ENCODE data around the gene EEF1AKMT1.

The EEF1AKMT1 gene

DNA sequence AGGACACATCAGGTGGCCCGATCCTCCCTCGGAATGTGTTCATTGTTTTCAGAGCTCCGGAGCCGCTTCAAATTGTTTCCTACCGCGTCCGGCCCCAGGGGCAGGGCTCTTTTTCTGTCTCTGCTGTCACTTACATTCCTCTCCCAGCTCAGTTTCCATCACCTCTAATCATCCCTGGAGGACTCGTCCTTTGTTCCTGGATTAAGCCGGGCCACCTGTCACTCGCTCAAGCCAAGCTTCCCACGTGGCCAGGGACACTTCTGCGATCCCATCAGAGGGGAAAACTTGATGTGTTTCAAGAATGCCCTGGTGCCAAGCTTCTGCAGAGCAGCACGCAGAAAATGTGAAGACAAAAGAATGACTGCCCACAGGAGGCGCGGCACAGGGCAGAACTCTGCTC, 56.8 kb downstream of the EEF1AKMT1 start:
- in situ Hi-C loops (cut with HindIII; ENCODE audit: low pct_ligation_motif_present, low sequenced_read_pairs), result no loop called here
- TF ChIP-seq, protein P1, sequence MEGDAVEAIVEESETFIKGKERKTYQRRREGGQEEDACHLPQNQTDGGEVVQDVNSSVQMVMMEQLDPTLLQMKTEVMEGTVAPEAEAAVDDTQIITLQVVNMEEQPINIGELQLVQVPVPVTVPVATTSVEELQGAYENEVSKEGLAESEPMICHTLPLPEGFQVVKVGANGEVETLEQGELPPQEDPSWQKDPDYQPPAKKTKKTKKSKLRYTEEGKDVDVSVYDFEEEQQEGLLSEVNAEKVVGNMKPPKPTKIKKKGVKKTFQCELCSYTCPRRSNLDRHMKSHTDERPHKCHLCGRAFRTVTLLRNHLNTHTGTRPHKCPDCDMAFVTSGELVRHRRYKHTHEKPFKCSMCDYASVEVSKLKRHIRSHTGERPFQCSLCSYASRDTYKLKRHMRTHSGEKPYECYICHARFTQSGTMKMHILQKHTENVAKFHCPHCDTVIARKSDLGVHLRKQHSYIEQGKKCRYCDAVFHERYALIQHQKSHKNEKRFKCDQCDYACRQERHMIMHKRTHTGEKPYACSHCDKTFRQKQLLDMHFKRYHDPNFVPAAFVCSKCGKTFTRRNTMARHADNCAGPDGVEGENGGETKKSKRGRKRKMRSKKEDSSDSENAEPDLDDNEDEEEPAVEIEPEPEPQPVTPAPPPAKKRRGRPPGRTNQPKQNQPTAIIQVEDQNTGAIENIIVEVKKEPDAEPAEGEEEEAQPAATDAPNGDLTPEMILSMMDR (IDR thresholded peaks at IDR 0.05; ENCODE audit: low read depth, low read length, missing control alignments), result no peak
- Histone ChIP-seq H3K4me3 (ENCODE audit: low read depth, low read length) (no peak overlapping the region), H3K36me3 (replicated peaks) (no peaks in the 10 kb centered on the region), H3K27ac (no peak overlapping the region), H3K27me3 (replicated peaks) (no peaks in the 10 kb centered on the region)
- no peak for DNase-seq

DNA sequence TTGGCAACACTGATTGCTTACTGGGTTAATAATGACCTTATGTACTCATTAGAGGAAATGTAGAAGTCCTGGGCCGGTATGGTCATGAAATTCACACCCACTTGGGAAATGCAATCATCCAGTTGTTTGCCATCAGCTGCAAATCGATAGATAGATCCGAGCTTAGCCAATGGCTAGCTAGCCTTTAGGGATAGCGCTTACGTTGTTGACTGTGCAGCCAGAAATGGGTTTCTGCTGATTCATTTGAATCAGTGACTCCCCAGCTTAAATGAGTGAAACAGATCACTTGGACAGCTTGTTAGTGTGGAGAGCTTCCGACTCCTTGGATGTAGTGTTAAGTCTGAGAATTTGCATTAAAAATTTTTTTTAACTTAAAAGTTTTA, 58.4 kb downstream of the EEF1AKMT1 start:
- Histone ChIP-seq H3K27ac (no peak overlapping the region), H3K4me3 (ENCODE audit: low read depth, low read length) (no peak overlapping the region), H3K27me3 (replicated peaks) (no peaks in the 10 kb centered on the region), H3K36me3 (replicated peaks) (no peaks in the 10 kb centered on the region)
- no peak for DNase-seq
- TF ChIP-seq, protein P1 (IDR thresholded peaks at IDR 0.05; ENCODE audit: low read depth, low read length, missing control alignments), result no peak
- in situ Hi-C loops (cut with HindIII; ENCODE audit: low pct_ligation_motif_present, low sequenced_read_pairs), result no loop called here

DNA sequence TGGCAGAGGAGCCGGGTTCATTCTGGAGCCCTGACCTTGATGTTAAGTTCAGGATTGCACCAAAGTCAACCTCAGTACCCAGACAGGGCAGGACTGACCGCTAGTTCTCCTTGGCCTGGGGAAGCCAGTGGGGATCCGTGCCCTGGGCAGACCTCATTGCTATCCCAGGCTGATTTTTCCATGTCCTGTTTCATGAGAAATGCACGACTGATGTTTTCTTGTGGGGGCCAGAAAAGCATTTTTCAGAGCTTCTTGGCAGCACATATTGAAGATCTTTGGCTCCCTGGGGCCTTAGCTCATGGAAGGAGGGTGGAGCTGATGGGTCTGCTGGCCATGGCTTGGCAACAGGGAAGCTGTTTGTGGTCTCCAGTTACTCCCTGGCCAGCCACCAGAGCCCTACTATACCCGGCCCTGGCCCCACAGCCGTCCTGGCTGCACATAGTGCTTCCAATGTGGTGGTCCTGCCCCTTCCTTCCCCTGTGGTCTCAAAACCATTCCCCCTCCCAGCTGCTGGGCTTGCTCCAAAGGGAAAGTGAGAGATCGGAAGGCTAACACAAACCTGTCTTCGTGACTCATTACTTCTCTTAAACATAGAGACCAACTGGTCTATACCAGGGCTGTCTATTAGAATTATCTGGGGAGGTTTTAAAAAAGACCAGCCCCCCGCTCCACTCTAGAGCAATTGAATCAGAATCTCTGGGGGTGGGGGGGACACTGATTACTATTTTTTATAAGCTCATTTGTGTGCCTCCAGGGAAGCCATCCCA, 59.0 kb downstream of the EEF1AKMT1 start:
- Histone ChIP-seq H3K36me3 (replicated peaks) (no peaks in the 10 kb centered on the region), H3K4me3 (ENCODE audit: low read depth, low read length) (no peak overlapping the region), H3K27me3 (replicated peaks) (no peaks in the 10 kb centered on the region), H3K27ac (peak overlapping the region; percentile 6)
- peak; percentile 29 for DNase-seq
- TF ChIP-seq, protein P1 (IDR thresholded peaks at IDR 0.05; ENCODE audit: low read depth, low read length, missing control alignments), result no peak
- in situ Hi-C loops (cut with HindIII; ENCODE audit: low pct_ligation_motif_present, low sequenced_read_pairs), result no loop called here

DNA sequence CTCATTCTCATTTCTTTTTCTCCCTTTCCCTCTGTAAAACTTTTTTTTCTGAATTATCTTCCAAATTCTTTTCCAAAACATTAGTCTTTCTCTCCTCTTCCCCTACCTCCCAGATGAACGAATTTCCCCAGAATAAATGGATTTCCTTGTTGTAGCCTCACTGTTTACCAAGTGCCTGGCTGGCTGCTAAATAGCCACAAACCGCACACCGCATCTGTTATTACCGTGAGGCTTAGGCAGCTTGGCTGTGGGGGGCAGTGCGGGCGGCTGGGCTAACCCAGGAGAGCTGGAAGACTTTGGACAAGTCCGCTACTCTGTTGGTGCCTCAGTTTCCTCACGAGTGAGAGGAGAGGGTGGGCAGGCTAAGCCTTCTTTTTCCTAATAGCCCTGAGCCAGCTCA, 59.6 kb downstream of the EEF1AKMT1 start:
- in situ Hi-C loops (cut with HindIII; ENCODE audit: low pct_ligation_motif_present, low sequenced_read_pairs), result no loop called here
- TF ChIP-seq, protein P1 (IDR thresholded peaks at IDR 0.05; ENCODE audit: low read depth, low read length, missing control alignments), result no peak
- no peak for DNase-seq
- no peaks in the 10 kb centered on the region for H3K36me3 ChIP-seq (replicated peaks)
- H3K27me3 ChIP-seq (replicated peaks), result no peaks in the 10 kb centered on the region
- peak overlapping the region; percentile 15 for H3K4me3 ChIP-seq (ENCODE audit: low read depth, low read length)
- peak overlapping the region; percentile 6 for H3K27ac ChIP-seq

DNA sequence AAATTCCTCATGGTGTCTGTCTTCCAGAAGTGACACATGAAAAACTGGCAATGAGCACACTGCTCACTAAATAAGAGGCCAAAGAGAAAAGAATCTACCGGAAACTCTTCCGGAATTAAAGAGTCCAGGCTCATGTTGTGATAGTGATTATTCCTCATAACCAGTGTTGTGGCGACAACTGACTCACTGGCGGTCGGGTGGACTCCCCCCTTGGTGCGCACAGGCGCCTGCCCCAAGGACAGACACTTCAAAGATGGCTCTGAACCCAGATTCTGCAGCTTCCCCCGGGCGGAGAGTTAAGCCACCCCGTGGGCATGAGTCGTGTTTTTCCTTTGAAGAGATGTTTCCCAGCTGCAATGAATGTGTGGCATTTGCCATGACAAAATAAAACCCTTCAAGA, 60.0 kb downstream of the EEF1AKMT1 start:
- no peaks in the 10 kb centered on the region for H3K36me3 ChIP-seq (replicated peaks)
- peak overlapping the region; percentile 6 for H3K27ac ChIP-seq
- peak; percentile 72 for DNase-seq
- peak overlapping the region; percentile 15 for H3K4me3 ChIP-seq (ENCODE audit: low read depth, low read length)
- TF ChIP-seq, protein P1 (IDR thresholded peaks at IDR 0.05; ENCODE audit: low read depth, low read length, missing control alignments), result no peak
- in situ Hi-C loops (cut with HindIII; ENCODE audit: low pct_ligation_motif_present, low sequenced_read_pairs), result no loop called here
- H3K27me3 ChIP-seq (replicated peaks), result no peaks in the 10 kb centered on the region

DNA sequence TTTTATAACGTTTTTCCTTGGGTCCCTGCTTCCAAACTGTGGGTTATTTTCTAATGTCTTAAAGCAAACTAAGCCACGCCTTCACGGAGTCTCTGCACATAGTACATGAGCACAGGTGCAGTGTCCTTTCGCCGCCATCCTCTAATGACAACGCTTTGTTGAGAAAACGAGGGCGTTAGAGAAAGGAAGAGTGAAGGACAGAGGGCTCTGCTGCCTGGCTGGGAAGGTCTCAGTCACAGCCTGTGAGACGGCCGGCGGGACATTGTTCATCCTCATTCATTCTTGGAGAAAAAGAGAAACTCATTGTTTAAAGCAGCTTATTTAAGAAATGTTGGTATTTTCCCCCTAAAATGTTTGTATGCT, 60.8 kb downstream of the EEF1AKMT1 start:
- DNase-seq, result no peak
- TF ChIP-seq, protein P1 (IDR thresholded peaks at IDR 0.05; ENCODE audit: low read depth, low read length, missing control alignments), result no peak
- H3K27ac ChIP-seq, result no peak overlapping the region
- H3K27me3 ChIP-seq (replicated peaks), result no peaks in the 10 kb centered on the region
- peak overlapping the region; percentile 39 for H3K4me3 ChIP-seq (ENCODE audit: low read depth, low read length)
- in situ Hi-C loops (cut with HindIII; ENCODE audit: low pct_ligation_motif_present, low sequenced_read_pairs), result no loop called here
- H3K36me3 ChIP-seq (replicated peaks), result no peaks in the 10 kb centered on the region
